Pulmonary artery endothelial cell (primary cell): ENCODE data around the gene USP11. TPM values are rescaled to one million over a fixed set of nuclear protein-coding genes. Genes with fewer than 3 reads are reported as not detected.

Experiments used
- DNase-seq: peaks from one replicate; pipeline ENCODE4 v3.0.0-alpha.2; 2011; ENCODE audit warnings: low read depth, low spot score
- total RNA-seq: library from RNA; depleted of rRNA; stranded (reverse); fragments of >200 nt; gene quantifications from 2 replicates; pipeline ENCODE4 v1.2.3, GENCODE V29; 2014

The USP11 gene
- total RNA-seq, 1 donor from 2014 or later = 21.2 TPM

DNA sequence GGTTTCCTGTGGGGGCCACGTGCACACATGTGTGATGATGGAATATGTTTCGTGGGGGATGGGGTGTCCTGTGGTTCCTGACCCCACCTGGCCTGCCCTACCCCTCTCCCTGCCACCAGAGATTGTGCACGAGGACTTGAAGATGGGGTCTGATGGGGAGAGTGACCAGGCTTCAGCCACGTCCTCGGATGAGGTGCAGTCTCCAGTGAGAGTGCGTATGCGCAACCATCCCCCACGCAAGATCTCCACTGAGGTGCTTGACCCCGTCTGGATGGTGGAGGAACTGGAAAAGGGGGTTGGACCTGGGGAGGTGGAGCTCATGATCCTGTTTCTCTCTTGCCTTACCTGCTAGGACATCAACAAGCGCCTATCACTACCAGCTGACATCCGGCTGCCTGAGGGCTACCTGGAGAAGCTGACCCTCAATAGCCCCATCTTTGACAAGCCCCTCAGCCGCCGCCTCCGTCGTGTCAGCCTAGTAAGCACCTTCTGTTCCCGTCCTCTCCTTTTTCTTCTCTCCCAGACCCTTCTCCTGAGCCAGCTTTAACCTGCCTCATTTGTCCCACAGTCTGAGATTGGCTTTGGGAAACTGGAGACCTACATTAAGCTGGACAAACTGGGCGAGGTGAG is 8.4 kb upstream of the USP11 start:
- no peak for DNase-seq

DNA sequence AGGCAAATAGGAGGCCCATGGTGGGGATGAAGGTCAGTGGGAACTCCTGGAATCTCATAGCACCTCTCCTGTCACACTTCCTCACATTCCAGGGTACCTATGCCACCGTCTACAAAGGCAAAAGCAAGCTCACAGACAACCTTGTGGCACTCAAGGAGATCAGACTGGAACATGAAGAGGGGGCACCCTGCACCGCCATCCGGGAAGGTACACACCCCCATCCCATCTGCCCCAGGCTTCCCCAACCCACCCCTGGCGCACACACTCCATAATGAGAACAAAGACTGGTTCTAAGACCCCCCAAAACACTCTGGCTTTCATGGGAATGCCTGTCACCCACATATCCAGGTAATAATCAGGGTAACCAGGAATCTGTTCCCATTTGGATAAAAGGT is 7.9 kb upstream of the USP11 start:
- DNase-seq = no peak

- no peak for DNase-seq
Measured at GRCh38 chrX:47226071-47226470, 6.7 kb upstream of the USP11 start.

DNA sequence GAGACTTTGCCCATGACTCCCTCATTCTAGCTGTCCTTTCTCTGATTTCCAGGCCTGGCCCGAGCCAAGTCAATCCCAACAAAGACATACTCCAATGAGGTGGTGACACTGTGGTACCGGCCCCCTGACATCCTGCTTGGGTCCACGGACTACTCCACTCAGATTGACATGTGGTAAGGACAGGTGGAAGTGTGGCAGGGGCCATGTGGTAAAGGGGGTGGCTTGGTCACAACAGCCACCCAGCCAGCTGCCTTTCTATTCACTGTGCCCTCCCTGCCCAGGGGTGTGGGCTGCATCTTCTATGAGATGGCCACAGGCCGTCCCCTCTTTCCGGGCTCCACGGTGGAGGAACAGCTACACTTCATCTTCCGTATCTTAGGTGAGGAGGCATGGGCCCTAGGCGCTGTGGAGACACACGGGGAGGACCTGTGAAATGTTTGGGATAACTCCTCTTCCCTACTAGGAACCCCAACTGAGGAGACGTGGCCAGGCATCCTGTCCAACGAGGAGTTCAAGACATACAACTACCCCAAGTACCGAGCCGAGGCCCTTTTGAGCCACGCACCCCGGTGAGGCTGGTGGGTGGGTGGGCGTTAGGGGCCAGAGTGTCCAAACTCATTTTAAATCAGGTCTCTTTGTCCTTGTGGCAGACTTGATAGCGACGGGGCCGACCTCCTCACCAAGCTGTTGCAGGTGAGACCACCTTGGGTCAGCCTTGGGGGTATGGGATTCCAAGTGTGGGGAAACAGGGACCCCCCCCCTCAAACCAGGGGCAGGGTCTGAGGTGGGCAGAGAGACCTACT is 6.1 kb upstream of the USP11 start:
- no peak for DNase-seq

GRCh38 chrX:47227334-47227583 is 5.5 kb upstream of the USP11 start:
- no peak for DNase-seq

- DNase-seq = no peak
Measured at GRCh38 chrX:47228550-47229270, 4.1 kb upstream of the USP11 start.

DNA sequence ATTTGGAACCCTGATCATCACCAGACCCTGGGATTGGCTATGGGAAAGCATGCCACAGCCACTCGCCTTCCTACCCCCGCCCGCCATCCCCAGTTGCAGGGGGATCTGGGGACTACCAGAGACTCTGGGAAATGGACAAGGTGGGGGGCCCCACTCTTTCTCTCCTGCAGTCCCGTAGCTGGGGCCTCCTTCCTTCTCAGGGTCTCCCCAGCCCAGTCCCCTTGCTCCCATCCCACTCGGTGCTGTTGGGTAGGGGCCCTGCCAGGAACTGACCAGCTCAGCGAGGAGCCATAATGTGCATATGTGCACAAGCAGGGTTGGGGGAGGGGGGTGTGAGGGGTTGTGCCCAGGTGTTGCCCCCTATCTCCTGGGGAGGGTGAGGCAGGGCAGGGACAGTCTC is 3.4 kb upstream of the USP11 start:
- DNase-seq = no peak

GRCh38 chrX:47230136-47230868 is 2.5 kb upstream of the USP11 start:
- DNase-seq = no peak

DNA sequence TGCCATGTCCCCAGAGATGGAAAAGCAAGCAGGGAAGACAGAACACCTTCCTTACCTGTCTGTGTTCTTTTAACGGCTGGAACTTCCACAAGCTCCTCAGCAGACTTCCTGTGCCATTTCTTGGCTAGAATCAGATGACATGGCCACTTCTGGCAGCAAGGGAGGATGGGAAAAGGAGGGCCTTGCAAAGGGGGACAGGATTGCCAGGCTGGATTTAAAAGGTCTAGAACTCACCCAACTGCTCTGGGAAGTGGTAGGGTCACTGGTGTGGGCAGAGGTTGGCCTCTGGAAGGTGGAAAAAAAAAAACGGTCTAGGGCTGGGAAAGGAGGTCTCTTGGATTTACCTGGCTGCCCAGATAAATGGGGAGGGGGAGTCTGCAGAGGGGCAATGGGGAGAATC is 1.6 kb upstream of the USP11 start:
- DNase-seq = no peak

DNA sequence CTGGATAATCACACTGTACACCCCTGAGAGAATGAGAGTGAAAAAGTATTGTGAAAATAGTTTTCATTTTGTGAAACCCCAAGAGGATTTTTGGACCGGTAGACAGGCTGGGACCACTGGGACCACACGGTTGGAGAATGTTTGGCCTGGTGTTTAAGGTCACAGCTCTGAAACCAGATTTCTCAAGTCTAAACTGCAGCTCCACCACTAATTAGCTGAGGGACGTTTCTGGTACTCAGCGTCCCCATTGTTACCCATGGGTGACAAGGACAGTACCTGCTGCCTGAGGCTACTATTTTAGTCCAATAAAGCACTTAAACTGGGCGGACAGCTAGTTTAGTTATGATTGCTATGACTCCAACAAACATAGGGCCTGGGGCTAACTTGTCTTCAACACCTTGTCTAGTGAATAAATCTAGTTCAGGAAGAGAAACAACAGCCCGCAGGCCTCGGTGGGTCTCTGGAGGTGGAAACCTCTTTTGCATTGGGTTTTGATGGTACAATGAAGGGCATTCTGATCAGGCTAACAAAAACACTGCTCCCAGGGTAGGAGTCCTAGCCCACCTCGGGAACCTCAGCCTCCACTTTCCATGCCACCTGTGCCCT is 509 bp upstream of the USP11 start:
- DNase-seq = no peak

DNA sequence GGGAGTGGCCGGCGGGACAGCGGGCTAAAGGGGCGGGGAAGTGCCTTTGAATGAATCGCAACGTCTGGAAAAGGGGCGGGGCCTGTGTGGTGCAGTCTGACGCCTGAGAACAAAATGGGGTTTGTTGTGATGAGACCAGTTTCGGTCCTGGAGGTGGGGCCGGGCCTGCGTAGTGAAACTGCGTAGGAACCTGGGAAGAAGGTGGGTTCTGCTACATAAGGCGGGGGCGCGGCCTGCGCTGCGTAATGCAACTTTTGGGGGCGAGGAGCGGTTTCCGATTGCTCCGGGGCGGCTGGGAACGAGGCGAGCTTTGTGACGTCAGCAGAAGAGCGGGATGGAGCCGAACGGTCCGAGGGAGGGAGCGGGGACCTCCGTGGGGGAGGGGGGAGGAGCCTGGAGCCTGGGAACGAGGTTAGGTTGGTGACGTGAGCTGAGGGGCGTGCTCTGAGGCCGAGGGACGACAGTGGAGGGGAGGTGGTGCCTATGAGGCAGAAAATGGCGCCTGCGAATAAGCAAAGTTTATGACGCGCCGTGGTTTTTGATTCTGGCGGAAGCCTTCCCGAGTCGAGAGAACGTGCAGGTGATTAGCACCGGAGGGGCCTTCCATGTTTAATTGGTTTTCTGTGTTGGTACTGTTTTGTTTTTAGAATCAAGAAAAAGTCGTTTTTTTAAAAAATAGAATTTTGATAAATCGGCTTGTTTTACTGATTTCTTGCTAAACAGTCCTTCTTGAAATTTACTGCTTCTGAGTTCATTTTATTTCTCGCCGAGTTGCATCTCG is 714 bp downstream of the USP11 start:
- peak; percentile 86 for DNase-seq

DNA sequence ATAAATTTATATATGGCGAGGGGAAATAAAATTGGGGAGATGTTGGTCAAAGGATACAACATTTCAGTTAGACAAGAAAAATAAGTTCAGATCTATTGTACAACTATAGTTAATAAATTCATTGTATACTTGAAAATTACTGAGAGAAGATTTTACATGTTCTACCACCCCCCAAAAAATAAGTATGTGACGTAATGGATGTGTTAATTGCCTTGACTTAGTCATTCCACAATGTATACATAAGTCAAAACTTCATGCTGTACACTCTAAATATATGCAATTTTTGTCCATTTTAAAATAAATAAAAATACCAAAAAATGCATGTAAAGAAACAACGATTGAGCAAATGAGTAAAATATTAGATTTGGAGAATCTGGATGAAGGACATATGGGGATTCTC is 1.8 kb downstream of the USP11 start:
- no peak for DNase-seq

DNA sequence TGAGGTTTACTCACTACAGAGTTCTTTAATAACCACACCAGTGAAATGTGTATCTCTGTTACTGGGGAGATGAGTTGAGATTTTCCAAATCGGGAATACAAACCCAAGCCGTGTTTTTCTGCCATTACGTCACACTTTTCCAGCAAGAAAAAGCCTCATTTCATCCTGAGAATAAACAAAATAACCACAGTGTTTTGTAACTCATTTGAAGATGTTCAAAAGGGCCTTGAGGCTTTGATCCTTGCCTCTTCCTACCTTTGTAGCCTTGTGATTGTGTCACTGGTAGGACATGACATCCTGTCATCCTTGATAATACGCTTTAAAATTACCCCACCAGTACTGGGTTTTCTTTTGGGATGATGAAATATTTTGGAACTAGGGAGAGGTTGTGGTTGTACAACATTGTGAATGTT is 2.9 kb downstream of the USP11 start:
- DNase-seq = no peak

- DNase-seq = no peak
Measured at GRCh38 chrX:47239199-47239598, 6.4 kb downstream of the USP11 start.

- no peak for DNase-seq
Measured at GRCh38 chrX:47239898-47240545, 7.2 kb downstream of the USP11 start.

DNA sequence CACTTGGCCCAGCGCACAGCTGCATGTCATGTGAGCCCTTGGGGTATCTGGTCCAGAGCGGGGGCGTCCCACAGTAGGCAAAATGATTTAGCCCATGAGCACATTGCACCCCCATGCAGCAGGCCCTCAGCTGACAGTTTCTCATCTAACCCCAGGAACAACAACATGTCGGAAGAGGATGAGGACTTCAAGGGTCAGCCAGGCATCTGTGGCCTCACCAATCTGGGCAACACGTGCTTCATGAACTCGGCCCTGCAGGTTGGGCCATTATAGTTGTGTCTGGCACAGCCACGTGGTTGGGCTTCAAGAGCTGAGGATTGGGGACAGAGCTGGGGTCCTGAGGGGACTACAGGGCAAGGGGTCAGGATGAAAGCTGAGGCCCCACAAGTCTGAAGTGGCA is 7.8 kb downstream of the USP11 start:
- no peak for DNase-seq

GRCh38 chrX:47241201-47242011 is 8.6 kb downstream of the USP11 start:
- DNase-seq = no peak

DNA sequence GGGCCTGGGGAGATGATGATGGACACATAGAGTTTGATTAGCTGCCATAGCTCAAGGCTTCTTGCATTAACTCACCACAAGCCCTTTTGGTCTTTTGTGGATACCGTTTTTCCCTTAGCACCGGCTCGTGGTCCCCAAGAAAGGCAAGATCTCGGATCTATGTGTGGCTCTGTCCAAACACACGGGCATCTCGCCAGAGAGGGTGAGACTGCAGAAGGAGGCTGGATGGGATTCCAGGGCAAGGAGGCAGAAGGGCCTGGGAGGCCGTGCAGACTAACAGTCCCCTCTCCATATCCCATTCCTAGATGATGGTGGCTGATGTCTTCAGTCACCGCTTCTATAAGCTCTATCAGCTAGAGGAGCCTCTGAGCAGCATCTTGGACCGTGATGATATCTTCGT is 9.5 kb downstream of the USP11 start:
- DNase-seq = no peak

DNA sequence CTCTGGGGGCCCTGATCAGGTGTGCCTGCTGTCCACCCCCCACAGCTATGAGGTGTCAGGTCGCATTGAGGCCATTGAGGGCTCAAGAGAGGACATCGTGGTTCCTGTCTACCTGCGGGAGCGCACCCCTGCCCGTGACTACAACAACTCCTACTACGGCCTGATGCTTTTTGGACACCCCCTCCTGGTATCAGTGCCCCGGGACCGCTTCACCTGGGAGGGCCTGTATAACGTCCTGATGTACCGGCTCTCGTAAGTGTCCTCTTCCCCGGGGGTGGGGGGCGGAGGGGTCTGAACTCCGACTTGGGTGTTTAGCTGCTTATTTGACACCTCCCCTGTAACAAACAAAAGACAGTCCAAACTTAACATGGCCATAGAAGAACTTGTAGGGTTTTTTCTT is 10.5 kb downstream of the USP11 start:
- no peak for DNase-seq

DNA sequence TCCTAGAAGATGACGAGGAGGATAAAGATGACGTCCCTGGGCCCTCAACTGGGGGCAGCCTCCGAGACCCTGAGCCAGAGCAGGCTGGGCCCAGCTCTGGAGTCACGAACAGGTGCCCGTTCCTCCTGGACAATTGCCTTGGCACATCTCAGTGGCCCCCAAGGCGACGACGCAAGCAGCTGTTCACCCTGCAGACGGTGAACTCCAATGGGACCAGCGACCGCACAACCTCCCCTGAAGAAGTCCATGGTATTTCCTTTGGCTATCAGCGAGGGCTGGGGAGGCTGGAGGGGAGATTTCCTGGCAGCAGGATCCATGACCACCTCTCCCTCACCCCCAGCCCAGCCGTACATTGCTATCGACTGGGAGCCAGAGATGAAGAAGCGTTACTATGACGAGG is 11.9 kb downstream of the USP11 start:
- no peak for DNase-seq
